ENCODE results near the gene SLC13A1.
"Not testable (repeated sequence)": the region's sequence is repeated elsewhere in the genome, so short reads cannot be mapped to it uniquely, and the experiment has no call there.

SLC13A1 gene, protein sequence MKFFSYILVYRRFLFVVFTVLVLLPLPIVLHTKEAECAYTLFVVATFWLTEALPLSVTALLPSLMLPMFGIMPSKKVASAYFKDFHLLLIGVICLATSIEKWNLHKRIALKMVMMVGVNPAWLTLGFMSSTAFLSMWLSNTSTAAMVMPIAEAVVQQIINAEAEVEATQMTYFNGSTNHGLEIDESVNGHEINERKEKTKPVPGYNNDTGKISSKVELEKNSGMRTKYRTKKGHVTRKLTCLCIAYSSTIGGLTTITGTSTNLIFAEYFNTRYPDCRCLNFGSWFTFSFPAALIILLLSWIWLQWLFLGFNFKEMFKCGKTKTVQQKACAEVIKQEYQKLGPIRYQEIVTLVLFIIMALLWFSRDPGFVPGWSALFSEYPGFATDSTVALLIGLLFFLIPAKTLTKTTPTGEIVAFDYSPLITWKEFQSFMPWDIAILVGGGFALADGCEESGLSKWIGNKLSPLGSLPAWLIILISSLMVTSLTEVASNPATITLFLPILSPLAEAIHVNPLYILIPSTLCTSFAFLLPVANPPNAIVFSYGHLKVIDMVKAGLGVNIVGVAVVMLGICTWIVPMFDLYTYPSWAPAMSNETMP

DNA sequence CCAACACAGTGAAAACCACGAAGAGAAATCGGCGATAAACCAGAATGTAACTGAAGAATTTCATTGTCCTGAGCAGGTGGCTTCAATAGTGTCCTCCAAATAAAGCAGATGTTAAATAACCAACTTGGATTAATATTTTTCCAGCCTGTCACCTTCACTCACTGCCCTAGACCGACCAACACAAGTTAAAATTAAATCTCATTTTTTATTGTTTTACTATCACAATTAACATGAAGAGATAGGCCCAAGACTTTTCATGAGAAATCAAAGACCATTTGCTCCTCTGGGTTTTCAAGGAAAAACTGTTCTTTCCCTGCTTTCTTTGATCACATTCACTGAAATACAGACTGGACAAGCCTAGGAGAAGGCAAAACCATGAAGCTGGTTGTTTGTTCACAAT, at the start of gene SLC13A1:
Gene SLC13A1 (minus strand): TSS at position 87 of the 400 bp plus-strand sequence. CDS start 23 bp downstream, at position 64.
- DNase-seq: no peak

DNA sequence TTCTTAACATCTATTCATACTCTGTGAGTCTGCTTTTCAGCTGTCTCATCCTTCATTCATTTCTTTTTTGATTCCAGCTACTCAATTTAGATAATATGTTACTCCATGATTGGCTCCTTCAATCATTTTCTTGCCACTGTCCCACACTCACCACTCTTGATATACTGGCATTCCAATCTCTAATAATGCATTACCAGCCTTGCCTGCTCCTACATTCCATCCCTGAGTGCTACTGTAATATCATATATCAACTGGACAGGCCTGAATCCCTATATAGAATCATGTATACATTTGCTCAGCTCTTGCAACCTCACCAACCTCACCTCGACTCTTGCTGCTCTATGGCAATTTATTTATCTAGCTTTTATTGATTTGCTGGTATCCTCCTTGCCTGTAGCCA, 45.0 kb upstream of the SLC13A1 start:
- DNase-seq: no peak

DNA sequence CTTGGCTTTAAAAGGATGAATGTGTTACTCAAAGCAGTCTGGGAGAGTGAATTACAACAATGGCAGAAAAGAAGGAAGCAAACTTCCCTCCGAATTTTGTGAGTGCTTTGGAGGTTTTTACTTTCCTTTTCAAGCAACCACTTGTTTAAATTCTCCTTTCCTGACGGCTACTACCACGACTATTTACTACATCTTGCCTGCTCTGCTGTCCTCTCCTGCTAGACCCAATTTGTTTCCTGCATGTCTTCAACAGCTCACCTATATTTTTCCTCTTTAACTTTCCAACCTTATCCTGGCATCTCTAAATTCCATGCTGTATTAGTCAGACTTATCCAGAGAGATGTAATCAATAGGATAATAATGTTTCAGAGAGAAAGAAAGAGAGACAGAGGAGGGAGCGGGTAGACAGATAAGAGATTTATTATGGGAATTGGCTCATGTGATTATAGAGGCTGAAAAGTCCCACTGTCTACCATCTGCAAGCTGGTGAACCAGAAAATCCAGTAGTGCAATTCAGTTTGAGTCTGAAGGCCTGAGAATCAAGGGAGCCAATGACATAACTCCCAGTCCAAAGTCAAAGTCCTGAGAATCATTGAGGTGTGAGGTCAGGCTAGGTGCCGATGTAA, 42.8 kb upstream of the SLC13A1 start:
- no peak for DNase-seq

DNA sequence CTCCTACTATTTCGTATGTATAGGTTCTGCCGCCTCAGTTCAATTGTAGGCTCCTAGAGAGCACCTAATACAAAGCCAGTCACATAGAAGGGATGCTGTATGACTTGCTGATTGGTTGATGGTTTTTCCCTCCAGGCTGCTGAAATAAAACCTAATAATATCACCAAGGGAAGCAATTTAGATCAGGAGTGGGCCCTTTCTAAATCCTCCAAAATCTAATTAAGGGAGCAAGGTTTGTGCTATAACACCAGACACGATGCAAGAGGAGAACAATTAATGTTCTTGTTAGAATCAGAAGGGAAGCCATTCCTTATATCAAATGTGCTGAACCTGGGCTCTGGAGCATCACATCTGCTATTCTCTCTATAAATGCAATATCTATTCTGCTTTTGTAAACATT, 42.0 kb upstream of the SLC13A1 start:
- DNase-seq: no peak

DNA sequence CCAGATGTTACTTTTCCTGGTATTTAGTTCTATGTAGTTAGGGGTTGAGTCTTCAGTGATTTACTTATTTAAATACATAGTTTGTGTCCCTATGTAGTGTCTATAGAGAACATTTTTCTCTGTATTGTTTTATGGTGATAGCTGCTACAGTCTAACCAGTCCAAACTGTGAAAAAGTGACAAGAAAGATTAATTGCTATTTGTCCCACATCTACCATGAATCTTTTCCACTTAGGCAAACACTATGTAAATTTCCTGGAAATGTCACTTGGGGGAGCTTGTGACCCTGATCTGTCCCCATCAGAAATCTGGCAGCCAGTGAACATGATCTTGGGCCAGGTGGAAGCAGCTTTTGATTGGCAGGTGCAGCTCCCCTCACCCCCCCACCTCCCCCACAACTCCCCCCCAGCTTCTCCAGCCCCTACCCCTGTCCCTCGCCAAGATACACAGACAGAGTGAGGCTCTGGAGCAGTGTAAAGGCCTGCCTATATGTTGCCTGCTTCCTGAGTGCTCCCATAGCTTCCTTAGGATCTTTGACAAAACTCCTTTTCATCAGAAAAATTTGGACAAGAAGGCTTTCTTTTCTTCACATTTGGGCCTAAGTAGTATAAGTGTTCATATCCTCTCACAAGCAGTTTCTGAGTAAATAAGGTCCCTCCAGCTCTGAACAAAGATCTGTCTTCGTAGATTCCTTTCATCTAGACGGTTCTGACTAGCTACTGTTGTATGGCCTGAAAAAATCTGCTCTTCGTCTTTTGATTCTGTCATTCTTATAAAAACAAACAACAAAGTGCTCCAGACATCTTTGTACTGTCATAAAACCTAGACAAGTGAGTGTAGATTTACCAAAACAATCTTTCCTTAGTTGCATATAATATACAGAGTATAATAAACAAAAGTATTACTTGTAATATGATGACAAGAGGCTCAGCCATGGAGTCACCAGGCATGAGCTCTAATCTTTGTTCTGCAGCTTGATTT, 31.5 kb upstream of the SLC13A1 start:
- no peak for DNase-seq

DNA sequence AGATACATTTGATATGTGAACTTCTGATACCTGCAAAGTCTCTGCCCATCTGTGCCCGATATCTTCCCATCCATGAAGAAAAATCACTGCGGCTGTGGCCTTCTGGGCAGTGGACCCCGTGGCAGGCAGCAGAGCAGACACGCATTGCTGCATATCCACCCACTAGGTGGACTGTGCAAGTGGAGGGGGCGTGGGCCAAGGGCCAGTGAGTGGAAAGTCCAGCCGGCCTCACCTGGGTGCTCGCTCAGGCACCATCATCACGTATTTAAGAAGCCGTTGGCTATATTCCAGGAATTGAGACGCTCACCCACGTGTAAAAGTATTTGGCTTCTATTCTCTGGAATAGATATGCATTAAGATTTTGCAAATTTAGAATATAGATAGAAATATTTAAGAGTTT, 30.8 kb upstream of the SLC13A1 start:
- no peak for DNase-seq

DNA sequence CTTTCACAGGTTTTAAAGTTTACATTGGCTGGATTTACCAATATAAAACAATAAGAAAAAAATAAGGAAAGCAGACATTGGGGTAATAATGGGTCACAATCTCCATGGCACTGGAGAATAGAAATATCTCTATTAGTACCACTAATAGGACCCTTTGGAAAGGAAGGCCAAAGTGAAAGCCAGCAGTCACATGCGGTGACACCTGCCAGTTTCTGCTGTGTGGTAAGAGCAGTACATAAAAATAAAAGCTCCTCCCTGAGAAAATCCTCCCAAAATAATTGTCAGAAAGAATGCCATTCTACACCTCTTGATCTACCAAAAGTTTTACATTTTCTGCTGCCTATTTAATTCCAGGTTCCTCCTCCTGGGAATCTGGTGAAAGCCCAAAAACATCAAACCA, 30.4 kb upstream of the SLC13A1 start:
- no peak for DNase-seq

DNA sequence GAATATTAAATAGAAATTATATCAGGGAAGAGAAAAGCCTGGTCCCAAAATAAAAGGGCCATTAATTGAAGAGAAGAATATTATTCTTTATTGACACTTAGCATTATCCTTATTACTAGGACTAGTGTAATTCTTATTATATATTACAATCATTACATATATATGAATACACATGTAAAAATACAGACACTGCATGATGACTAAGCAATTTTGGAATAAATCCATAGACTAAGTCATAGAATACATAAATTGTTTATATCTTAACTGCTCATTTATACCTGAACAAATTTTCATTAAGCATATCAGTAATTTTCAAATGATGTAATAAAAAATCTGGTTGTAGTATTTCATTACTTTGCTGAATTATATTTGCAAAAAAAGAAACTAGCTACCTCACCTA, 29.7 kb upstream of the SLC13A1 start:
- no peak for DNase-seq

DNA sequence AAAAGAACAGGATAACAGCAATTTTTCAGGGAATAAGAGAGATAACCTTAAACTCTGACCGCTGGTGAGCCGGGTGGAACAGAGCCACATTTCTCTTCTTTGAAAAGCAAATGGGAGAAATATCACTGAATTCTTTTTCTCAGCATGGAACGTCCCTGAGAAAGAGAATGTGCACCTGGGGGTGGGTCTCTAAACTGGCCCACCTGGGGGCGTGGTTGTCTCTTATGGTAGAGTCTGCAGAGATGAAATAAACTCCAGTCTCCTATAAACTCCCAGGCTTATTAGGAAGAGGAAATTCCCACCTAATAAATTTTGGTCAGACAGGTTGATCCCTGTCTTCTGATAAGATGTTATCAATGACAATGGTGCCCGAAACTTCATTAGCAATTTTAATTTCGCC, 27.9 kb upstream of the SLC13A1 start:
- not testable (repeated sequence) for DNase-seq

DNA sequence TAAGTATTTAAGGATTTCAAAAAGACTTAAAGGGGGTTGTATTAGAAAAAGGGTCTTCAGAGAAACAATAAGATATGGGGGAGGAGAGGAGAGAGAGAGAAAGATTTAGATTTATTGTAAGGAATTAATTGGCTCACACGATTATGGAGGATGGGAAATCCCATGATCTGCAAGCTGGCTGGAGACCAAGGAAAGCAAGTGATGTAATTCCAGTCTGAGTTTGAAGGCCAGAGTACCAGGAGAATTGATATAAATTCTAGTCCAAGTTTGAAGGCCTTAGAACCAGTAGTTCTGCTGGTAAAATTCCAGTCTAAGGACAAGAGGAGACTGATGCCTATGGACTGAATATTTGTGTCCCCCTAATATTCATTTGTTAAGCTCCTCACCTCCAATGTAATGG, 20.6 kb upstream of the SLC13A1 start:
- no peak for DNase-seq

DNA sequence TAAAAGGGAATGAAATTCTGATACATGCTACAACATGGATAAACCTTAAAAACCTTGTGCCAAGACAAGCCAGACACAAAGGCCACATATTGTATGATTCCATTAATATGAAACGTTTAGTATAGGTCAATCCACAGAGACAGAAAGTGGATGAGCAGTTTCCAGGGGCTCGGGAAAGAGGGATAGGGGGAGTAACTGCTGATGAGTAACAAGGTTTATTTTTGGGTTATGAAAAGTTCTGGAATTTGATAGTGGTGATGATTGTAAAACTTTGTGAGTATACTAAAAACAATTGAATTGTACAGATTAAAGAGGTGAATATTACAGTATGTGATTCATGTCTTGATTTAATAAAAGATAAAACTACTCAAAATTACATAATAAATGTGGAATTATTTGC, 19.1 kb upstream of the SLC13A1 start:
- no peak for DNase-seq

DNA sequence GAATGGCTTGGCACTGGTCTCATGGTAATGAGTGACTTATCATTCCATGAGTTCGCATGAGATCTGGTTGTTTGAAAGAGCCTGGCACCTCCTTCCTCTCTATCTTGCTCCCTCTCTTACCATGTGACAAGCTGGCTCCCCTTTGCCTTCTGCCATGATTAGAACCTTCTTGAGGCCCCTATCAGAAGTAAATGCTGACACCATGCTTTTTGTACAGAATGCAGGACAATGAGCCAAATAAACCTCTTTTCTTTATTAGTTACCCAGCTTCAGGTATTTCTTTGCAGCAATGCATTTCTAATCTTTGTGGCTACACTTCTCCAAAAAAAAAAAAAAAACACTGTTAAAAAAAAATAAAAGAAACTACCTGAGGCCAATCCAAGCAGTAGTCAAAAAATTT, 17.1 kb upstream of the SLC13A1 start:
- no peak for DNase-seq

DNA sequence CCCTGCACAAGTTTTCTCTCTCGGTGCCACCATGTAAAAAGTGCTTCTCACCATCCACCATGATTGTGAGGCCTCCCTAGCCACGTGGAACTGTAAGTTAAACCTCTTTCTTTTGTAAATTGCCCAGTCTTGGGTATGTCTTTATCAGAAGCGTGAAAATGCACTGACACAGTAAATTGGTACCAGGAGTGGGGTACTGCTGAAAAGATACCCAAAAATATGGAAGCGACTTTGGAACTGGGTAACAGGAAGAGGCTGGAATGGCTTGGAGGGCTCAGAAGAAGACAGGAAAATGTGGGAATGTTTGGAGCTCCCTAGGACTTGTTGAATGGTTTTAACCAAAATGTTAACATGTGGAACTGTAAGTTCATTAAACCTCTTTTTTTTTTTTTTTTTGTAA, 15.6 kb upstream of the SLC13A1 start:
- DNase-seq: no peak

DNA sequence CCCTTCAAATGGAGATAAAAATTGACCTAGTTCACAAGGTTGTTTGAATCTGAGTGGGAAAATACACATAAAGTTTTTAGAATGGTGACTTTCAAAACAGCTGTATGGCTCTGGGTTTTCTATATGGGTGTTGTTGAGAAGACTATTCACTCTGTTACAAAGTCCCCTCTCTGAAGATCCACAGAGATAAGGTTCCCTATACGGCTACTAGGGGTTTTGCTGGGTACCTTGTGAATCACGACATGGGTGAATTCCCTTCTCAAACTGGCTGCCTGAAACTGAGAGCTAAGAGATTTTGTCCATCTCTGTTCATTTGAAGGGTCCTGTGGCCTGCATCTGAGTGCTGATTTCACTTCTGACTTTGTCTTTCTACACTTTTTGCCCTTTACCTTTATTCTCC, 11.8 kb upstream of the SLC13A1 start:
- DNase-seq: no peak

DNA sequence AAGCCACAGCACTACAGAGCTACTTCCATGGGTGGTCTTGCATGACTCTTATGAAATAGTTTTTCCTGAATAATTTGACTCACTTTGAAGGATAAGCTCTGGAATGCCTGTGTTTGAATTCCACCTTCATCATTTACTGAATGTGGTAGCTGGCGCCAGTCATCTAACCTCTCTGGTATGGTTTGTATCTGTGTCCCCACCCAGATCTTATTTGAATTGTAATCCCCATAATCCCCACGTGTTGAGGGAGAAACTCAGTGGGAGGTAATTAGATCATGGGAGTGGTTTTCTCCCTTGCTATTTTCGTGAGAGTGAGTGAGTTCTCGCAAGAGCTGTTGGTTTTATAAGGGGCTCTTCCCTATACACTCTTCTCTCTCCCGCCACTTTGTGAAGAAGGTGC, 11.2 kb upstream of the SLC13A1 start:
- no peak for DNase-seq

DNA sequence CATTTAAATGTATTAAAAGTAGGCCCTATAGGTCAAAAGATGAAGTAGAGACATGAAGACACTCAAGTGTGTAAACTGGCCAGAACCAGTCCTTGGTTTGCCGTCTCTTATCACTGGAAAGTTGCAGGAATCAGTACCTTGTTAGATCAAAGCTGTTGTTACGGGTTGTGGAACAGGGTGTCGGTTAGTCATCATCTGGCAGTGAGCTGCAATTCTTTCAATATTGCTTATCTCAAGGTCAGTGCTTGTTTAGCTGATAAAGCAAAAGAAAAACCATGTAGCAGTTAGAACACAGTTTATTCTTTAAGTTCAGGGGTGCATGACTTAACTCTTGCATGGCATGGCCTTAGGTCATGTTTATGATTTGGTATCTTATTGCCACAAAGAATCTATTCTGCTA, 10.0 kb upstream of the SLC13A1 start:
- DNase-seq: no peak

DNA sequence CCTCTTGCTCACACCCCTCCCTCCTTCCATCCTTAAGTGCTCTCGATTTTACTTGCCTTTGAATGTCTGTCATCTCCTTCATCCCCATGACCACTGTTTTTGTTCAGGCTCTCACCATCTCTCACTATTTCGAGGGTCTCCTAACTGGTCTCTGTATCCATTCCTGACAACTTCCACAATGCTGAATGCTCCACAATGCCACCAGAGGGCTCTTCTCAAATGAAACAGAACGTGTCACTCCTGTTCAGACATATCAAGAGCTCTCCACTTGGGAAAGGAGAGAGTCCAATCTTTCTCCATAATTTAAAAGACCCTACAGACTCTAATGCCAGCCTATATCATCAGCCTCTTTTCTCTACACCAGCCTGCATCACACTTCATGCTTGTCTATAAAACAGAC, 9.0 kb upstream of the SLC13A1 start:
- DNase-seq: no peak

DNA sequence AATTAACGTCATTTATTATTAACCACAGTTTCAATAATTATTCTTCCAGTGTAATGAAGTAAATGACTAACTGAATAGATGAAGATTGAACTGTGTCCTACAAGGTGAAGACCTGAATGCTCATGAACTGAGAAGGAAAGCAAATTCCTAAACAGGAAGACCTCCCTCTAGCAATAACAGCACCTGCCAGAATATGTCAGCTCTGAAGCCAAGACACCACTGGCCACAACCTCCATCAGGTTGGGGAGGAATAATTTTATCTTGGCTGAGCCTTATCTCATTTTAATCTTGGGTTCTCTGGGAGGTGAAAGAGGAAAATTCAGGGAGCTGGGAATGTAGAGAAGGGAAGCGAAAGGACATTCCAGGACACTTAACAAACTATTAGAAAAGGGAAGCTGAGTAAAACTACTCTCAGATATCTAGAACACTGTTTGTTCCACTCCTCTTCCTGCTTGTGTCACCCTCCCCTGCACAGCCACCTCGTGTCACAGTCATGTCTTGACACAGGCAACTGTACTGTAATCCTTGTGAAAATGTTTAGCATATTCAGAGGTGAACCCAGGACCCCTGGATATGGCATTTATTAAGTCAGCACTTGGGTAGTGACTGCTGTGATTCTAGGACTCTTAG, 4.6 kb upstream of the SLC13A1 start:
- DNase-seq: no peak

DNA sequence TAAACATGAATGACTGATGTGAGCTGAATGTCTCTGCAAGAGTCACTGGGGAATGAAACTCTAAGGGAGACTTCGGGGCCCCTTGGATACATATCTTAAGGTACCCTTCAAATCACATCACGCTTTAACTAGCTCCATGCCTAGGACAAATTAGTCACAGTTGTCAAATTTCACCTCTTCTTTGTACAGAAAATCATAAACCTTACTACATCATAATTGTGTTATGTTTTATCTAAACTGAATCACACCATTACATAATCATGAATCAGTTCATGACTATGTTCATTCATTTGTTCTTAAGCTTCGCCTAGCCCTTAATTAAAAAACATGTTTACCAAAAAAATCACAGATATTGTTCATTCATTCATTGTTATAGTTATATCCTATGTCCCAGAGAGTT, 2.1 kb upstream of the SLC13A1 start:
- no peak for DNase-seq

DNA sequence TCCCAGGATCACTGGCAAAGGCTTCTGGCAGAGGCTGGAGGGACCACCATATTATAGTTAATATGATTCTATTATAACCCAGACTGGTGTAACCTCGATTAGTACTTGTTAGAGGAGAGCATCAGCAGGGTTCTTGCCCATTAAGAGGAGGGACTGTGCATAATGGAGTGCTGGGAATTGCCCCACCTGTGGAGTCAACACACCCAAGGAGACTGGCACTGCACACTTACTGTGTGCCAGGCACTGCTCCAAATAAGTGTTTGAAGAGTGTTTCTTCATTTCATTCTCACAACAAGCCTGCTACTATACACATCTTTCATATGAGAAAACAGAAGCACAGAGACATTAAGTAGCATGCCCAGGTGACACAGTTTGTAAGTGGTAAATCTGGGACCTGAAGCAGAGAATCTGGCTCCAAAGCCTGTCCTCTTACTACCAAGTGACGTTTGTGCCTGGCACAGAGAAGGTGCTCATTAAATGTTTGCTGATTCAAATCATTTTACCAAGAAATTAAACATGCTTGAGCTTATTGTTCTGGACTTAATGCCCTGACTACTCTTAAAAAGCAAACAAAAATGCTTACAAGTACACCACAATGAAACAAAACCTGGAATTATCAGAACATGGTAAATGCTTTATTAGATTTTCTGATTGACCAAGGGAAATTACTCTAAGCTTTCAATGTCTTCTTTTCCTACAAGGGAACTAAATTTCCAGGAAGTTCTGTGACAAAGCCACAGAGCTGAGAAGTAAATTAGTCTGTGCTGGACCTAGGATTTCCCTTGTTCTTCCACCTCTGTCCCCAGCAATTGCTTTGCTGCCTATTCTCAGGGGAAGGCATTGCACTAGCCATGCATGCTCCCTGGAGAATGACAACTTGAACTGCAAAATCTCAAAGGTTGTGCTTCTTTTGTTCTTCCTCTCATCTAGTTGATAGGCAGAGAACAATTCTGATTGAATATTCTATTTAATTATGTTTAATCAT, 809 bp downstream of the SLC13A1 start:
- DNase-seq: no peak

DNA sequence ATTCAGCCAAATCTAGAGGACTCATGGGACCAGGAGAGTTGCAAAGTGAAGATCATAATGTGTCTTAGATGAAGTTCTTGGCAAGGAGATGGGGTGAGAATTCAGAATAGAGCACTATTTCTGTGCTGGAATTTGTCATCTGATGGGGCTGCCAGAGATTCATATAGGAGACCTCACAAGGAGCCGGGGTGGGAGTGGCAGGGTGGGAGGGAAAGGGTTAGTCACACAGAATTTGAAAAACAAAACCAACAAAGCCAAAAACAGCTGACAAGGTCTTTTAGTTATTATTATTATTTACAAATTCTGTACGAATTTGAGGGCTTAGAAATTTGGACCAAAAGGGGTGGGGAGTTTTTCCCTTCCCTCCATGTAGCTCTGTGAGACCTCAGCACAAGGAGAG, 1.7 kb downstream of the SLC13A1 start:
- DNase-seq: no peak
